DMS79 (cell line): ENCODE data around the gene RHBDD3.
"Not testable (repeated sequence)": the region's sequence is repeated elsewhere in the genome, so short reads cannot be mapped to it uniquely, and the experiment has no call there.

Experiments
- DNase-seq: peaks from one replicate; lab custom pipeline; 2025; lab: John Stamatoyannopoulos, UW

RHBDD3 gene

DNA sequence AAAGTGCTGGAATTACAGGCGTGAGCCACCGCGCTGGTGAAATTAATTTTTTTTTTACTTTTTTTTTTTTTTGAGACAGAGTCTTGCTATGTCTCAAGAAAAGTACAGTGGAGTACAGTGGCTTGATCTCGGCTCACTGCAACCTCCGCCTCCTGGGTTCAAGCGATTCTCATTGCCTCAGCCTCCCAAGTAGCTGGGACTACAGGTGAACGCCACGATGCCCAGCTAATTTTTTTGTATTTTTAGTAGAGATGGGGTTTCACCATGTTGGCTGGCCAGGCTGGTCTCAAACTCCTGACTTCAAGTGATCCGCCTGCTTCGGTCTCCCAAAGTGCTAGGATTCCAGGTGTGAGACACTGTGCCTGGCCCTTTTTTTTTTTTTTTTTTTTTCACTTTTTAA is 19.9 kb downstream of the RHBDD3 start:
- not testable (repeated sequence) for DNase-seq

GRCh38 chr22:29245626-29246385 is 22.0 kb downstream of the RHBDD3 start:
- peak; percentile 11 for DNase-seq

DNA sequence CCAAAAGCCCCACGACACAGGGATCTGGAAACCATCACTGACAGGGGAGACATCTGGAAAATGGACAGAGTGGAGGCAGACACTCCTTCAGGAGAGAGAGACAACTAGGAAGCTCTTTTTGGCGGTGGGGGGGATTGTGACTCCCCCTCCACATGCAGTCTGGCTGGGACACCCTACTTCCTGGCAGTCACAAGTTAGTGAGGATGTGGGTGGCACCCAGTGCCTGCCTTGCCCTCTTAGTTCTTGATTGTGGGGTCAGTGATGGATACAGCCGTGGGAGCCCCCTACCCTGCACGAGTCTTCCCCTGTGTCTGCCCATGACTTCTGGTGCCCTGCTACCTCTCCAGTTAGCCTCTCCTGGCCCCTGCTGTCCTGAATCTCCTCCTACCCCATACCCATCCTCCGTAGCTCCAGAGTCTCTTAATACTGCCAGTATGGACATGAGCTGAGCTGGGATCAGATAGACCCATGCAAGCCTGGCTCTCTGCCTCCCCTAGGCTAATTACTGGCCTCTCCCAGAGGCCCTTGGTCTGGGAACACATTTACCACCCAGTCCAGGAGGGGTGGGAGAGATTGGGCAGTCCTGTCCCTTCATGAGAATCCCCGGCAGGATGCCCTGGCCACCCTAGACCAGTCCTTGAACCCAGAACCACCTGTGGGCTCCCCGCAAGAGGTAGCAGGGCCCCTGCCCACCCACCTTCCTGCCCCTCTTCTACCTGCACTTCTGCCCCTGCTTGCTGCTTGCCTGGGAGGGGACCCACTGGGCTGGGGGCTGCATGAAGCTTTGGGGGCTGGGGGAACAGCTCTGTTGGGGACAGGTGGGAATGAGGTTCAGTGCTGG is 22.8 kb downstream of the RHBDD3 start:
- no peak for DNase-seq

DNA sequence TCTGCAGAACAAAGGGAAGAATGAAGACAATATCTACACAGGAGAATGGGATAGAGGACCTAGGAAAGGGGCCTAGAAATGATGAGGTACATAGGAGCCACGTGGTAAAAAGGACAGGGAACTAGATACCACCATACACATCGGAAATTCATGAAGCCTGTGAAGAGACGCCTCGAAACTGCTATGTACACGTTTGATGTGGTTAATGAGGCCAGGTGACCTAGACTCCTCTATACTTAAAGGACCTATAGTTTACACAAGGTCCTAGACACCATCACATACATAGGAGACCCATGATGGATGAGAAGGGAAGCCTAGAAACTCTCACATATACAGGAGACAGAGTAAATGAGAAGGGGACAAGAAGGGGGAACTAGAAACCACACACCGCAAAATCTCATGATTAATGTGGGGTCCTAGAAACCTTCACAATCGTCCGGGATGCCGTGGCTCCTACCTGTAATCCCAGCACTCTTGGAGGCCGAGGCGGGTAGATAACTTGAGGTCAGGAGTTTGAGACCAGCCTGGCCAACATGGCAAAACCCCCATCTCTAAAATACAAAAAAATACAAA is 23.8 kb downstream of the RHBDD3 start:
- no peak for DNase-seq

DNA sequence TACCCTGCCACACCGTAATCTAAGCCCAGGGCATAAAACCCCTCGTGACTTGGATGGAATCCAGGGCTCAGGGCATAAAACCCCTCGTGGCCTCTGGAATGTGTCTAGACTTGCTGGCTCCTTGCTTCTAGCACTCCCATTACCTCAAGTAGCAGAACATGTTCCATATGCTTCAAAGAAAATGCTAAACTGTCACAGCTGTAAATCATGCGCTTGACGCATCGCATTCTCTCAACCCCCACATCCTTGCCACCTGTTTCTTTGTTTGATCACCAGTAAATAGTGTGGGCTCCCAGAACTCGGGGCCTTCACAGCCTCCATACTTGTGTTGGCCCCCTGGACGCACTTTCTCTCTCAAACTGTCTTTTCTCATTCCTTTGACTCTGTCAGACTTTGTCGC is 27.3 kb downstream of the RHBDD3 start:
- peak; percentile 11 for DNase-seq

GRCh38 chr22:29233277-29233877 is 34.4 kb downstream of the RHBDD3 start:
- no peak for DNase-seq

GRCh38 chr22:29231971-29232959 is 35.5 kb downstream of the RHBDD3 start:
- DNase-seq: no peak

DNA sequence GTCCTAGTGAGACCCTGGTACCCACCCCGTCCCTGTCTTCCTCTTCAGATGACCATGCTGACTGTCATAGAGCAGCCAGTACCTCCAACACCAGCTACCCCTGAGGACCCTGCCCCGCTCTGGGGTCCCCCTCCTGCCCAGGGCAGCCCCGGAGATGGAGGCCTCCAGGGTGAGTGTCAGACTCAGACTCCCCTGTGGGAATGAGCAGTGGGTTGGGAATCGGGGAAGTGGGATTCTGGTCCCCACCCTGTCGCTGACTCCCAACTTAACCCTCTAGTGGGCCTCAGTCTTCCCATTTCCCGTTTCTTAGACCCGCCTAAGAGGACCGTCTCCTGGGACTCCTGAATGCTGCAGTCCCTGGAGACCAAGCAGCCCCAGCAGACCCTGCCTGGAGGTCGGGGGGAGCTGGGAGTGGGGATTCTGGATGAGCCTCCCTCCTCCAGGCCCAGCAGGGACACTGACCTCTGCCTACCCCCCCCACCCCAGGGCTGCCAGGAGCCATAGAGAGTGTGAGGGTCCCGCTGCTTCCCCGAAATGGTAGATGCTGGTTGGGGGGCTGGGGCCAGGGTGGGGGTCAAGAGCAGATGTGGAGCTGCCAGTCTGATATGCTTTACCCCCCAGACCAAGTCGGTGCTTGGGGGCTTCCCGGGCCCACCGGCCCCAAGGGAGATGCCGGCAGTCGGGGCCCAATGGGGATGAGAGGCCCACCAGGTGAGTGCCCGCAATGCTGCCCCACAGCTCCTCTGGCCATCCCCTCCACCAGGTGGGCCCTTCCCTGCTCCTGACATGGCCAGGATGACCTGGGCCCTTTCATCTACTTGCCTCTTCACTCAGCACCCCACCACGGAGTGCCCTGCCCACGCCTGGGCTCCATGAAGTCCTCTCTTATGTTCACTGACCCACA is 36.6 kb downstream of the RHBDD3 start:
- no peak for DNase-seq

DNA sequence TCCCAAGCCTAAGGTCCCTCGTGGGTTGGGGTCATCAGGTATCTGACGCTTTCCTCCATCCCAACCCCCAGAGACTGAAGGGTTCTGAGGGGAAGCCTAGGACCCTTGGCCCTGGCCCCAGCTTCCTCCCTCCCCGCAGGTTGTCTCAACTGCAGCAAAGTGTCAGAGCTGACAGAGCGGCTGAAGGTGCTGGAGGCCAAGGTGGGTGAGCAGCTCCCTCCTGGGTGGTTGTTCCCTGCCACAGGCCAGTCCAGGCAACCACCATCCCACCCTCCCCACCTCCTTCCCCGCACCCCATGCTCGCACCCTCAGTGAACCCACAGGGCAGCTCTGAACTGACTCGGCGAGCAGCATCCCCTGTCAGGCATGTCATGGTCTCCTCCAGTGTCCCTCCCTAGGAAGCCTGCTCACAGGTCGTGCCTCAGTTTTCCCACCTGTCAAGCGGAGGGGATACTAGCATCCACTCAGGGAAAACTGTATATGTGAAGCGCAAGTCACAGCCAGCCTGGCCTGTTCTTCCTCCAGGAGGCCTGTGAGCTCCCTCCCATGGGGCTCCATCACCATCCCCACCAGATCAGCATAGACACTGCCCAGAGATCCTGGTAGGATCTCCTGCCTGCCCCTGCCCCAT is 41.3 kb downstream of the RHBDD3 start:
- no peak for DNase-seq

- no peak for DNase-seq
These were observed 42.2 kb downstream of the RHBDD3 start for GRCh38 chr22:29225422-29226090.

DNA sequence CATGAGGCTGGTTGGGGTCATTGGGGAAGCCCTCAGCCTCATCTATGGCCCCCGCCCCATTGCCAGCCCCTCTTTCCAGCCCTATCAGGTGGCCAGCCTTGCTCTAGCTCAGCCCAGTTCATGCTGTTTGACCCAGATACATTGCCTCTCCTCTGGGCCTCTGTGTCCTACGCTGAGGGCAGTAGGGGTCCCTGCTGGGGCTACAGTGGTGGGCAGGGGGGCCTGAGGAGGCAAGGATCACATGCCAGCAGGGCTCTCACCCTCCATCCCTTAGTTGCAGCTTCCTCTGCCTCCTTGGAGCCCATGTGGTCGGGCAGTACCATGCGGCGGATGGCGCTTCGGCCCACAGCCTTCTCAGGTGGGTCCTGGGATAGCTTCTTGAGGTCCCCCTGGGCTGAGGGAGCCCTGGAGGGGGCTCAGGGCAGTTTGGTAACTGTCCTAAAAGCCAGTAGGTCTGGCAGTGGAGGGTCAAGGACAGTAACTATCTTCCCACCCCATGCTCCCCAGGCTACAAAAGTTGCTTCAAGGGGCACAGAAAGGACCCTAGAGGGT is 42.8 kb downstream of the RHBDD3 start:
- no peak for DNase-seq

DNA sequence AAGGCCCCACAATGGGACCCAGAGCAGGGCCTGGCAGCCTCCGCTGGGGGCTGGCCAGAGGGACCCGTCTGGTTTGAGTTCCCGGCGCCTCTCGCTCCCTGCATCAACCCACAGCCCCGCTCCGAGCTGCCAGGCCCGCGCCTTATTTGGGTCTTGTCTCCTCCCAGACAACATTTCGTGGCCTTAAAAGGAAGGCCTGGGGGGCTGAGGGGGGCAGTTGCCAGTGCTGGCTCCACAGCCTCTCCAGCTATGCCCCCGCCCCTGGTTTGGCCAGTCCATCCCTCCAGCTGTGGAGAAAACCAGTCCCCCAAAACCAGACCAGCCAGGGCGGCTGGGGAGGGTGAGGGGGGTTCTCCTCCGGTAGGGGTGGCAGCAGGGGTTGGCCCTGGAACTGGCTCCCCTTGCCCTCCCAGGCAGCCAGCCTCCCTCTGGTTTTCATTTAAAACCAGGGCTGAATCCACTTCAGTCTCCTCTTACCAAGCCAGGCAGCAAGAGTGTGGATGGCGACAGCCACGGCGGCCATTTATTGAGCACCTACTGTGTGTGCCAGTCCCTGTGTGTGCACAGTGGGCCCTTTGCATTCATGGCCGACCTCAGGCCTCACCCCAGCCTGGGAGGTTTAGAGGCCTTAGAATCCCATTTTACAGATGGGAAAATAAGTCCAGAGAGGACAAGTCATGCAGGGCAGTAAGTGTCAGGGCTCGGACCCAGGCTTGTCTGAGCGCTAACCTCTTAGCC is 43.5 kb downstream of the RHBDD3 start:
- DNase-seq: no peak

GRCh38 chr22:29219881-29220670 is 47.7 kb downstream of the RHBDD3 start:
- no peak for DNase-seq

- DNase-seq: not testable (repeated sequence)
These were observed 48.4 kb downstream of the RHBDD3 start for GRCh38 chr22:29219409-29219782.

- no peak for DNase-seq
These were observed 48.9 kb downstream of the RHBDD3 start for GRCh38 chr22:29218758-29219408.

GRCh38 chr22:29217827-29218757 is 49.7 kb downstream of the RHBDD3 start:
- no peak for DNase-seq
